ENCODE measurements around the gene PRR29. TPM values are rescaled to one million over a fixed set of nuclear protein-coding genes. Genes with fewer than 3 reads are reported as not detected.

Gene PRR29
- total RNA-seq, 4 donors from 2014 or later = 0.23 to 1.1 (median 0.57) TPM; not detected in 1

DNA sequence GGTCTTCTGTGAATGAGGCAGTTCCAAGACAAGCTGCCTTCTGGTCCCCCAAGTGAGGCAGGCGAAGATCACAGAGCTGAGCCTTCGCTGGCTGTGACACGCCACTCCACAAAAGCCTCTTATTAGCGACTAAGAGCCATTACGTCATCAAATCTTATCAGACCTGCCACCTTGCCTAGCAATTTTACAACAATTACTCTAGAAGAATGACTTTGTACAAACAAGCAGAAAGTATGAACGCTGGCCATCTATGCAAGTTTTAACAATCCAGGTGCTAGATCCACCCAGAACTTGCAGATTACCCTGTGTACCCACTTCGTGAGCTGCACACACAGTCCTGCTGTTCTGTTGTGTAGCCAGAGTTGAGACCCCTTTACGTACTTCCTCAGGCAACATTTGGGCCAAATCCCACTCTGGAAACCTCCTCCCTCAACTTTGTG lies 26.1 kb downstream of the PRR29 start:
- TF ChIP-seq, protein P1, sequence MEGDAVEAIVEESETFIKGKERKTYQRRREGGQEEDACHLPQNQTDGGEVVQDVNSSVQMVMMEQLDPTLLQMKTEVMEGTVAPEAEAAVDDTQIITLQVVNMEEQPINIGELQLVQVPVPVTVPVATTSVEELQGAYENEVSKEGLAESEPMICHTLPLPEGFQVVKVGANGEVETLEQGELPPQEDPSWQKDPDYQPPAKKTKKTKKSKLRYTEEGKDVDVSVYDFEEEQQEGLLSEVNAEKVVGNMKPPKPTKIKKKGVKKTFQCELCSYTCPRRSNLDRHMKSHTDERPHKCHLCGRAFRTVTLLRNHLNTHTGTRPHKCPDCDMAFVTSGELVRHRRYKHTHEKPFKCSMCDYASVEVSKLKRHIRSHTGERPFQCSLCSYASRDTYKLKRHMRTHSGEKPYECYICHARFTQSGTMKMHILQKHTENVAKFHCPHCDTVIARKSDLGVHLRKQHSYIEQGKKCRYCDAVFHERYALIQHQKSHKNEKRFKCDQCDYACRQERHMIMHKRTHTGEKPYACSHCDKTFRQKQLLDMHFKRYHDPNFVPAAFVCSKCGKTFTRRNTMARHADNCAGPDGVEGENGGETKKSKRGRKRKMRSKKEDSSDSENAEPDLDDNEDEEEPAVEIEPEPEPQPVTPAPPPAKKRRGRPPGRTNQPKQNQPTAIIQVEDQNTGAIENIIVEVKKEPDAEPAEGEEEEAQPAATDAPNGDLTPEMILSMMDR (IDR thresholded peaks at IDR 0.05) = no peak
- no peak for TF ChIP-seq POLR2A (IDR thresholded peaks at IDR 0.05)
- no peak for TF ChIP-seq POLR2AphosphoS5 (IDR thresholded peaks at IDR 0.05)
- no peak for TF ChIP-seq EP300 (IDR thresholded peaks at IDR 0.05)
- Histone ChIP-seq H3K27me3 (peaks cover 5% of the 10 kb centered on the region), H3K27ac (peak overlapping the region in 1 of 4 donors; percentile 47), H3K4me1 (peaks cover 0 to 8% (median 0%) of the 10 kb centered on the region in 3 donors), H3K9me3 (no peaks in the 10 kb centered on the region), H3K4me3 (no peak overlapping the region), H3K36me3 (no peaks in the 10 kb centered on the region)
- 71 to 86% methylated on average over 4 to 6 of the region's 8 CpGs for WGBS, 2 donors (ENCODE audit: low coverage in 1 of 2)
- no peak for ATAC-seq

DNA sequence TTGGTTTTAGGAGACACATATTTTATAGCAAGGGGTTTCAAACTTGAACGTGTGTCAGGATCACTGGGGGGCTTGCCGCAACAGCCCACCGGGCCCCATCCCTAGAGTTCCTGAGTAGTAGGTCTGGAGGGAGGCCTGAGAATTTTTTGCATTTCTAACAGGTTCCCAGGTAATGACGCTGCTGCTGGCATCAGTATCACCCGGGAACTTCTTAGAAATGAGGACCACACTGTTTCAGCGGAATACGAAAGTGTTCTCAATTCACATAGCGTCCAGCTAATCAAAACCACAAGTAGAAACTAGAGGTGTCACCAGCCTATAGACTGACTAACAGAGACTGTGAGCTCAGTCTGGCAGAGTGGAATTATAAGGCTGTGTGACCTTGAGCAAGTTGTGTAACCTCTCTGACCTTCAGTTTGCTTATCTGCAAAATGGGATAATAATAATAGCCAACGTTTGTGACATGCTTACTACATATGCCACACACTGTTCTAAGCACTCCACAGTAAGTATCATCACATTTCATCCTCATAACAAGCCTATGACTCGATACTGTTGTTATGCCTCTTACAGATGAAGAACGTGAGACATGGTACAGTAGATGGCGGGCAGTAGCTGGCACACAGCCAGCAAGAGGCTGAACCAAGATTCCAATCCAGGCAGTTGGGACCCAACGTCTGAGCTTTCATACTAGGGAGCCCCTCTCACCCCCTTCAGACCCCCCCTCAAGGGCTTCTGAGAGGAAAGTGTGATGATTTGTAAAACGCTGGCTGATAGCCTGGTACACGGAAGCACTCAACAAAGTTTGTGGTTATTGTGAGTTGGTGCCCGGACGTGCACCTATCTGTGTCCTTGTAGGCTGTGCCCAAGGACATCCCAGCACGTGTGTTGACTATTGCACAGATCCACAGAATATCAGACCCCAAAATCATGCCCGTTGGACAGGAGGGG lies 26.9 kb downstream of the PRR29 start:
- H3K27ac ChIP-seq = peak overlapping the region in 1 of 4 donors; percentile 47
- peaks cover 0 to 8% (median 0%) of the 10 kb centered on the region in 3 donors for H3K4me1 ChIP-seq
- no peaks in the 10 kb centered on the region for H3K36me3 ChIP-seq
- 30 to 53% methylated on average over 6 to 10 of the region's 19 CpGs for WGBS, 2 donors (ENCODE audit: low coverage in 1 of 2)
- peaks cover 5% of the 10 kb centered on the region for H3K27me3 ChIP-seq
- no peak for TF ChIP-seq EP300 (IDR thresholded peaks at IDR 0.05)
- no peak for TF ChIP-seq POLR2AphosphoS5 (IDR thresholded peaks at IDR 0.05)
- TF ChIP-seq, protein P1 (IDR thresholded peaks at IDR 0.05) = no peak
- TF ChIP-seq POLR2A (IDR thresholded peaks at IDR 0.05) = no peak
- no peak overlapping the region for H3K4me3 ChIP-seq
- ATAC-seq = no peak
- H3K9me3 ChIP-seq = no peaks in the 10 kb centered on the region

DNA sequence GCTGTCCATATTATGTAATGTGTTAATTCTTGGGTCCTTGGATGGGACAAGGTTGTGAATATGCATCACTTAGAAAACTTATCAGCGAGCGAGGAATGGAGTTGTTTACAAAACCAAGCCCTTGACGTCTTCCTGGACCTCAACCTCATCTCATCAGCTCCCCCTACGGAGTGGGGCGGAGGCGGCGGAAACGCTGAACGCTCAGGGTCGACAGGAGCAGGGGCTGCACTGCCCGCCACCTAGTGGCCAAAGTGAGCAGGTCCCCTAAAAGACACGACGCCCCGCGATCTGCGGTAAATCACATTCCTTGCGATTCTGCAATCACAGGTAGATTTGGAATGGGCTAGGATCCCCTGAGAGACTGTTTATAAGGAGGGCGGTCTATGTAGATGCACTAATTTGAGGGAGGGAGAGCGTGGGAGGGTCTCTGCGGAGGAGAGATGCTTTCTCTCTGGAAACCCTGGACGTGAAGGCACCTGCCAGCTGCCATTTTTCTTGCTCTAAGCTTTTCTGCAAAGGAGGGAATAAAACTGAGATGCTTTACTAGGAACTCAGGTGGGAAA lies 27.7 kb downstream of the PRR29 start:
- ATAC-seq = peak; percentile 77
- peak overlapping the region in 1 of 4 donors; percentile 47 for H3K27ac ChIP-seq
- peaks cover 5% of the 10 kb centered on the region for H3K27me3 ChIP-seq
- TF ChIP-seq, protein P1 (IDR thresholded peaks at IDR 0.05) = peak; percentile 80 to 93 (median 92)
- no peak for TF ChIP-seq POLR2A (IDR thresholded peaks at IDR 0.05)
- TF ChIP-seq POLR2AphosphoS5 (IDR thresholded peaks at IDR 0.05) = no peak
- TF ChIP-seq EP300 (IDR thresholded peaks at IDR 0.05) = no peak
- H3K36me3 ChIP-seq = no peaks in the 10 kb centered on the region
- H3K9me3 ChIP-seq = no peaks in the 10 kb centered on the region
- H3K4me3 ChIP-seq = no peak overlapping the region
- 0 to 8% methylated on average over 5 to 11 of the region's 21 CpGs for WGBS, 2 donors (ENCODE audit: low coverage in 1 of 2)
- peaks cover 0 to 8% (median 0%) of the 10 kb centered on the region in 3 donors for H3K4me1 ChIP-seq

DNA sequence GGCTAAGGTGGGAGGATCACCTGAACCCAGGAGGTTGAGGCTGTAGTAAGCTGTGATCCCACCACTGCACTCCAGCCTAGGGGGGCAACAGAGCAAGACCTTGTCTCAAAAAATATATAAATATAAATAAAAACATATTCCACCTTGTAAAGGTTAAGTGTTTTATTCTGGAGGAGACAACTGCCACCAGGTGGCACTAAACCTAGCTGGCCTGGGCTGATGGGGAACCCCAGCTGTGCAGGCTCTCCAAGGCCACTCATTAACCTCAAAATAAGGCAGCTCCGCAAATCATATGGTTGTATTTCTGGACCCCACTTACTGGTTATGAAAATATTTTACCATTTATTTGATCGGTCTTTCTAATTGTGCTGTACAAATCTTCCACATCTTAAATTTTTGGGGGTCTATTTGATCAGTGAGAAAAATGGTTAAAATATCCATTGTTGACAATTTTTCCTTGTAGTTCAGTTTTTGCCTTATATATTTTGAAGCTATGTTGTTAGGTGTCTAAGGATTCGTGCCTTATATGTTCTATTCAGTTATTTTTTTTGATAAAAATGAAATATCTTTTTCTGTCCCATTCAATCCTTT lies 30.8 kb downstream of the PRR29 start:
- H3K36me3 ChIP-seq = no peaks in the 10 kb centered on the region
- H3K9me3 ChIP-seq = no peaks in the 10 kb centered on the region
- TF ChIP-seq, protein P1 (IDR thresholded peaks at IDR 0.05) = peak; percentile 63 to 80 (median 68)
- no peak for TF ChIP-seq EP300 (IDR thresholded peaks at IDR 0.05)
- H3K4me1 ChIP-seq = peaks cover 0 to 8% (median 0%) of the 10 kb centered on the region in 3 donors
- 10 to 27% methylated on average over 2 to 3 of the region's 3 CpGs for WGBS, 2 donors (ENCODE audit: low coverage in 1 of 2)
- no peak overlapping the region for H3K27ac ChIP-seq
- ATAC-seq = no peak
- H3K27me3 ChIP-seq = peaks cover 5% of the 10 kb centered on the region
- H3K4me3 ChIP-seq = no peak overlapping the region
